ENCODE data around the gene FAM222A. TPM values are rescaled to one million over a fixed set of nuclear protein-coding genes. Genes with fewer than 3 reads are reported as not detected.

The FAM222A gene
- total and polyA plus RNA-seq, 2 of the 4 experiments (the other 2 are of a cell fraction) = under 0.01 to 0.32 TPM

- Histone ChIP-seq H3K14ac (replicated peaks; ENCODE audit: low read depth, low read length) (no peak overlapping the region), H3K4ac (ENCODE audit: low read depth, low read length) (no peak overlapping the region), H3K4me1 (ENCODE audit: control insufficient read depth, insufficient read depth, low read length) (no peaks in the 10 kb centered on the region), H4K8ac (ENCODE audit: low read depth in 2 of 2, low read length in 2 of 2) (no peak overlapping the region), H2AK5ac (ENCODE audit: low read depth, low read length) (no peak overlapping the region), H3K27ac (ENCODE audit: insufficient read depth, low read length) (no peak overlapping the region), H3K9me1 (ENCODE audit: insufficient read depth, low read length) (no peaks in the 10 kb centered on the region), H2AK9ac (replicated peaks; ENCODE audit: low read depth, low read length, poor library complexity) (no peak overlapping the region), H3K36me3 (ENCODE audit: control insufficient read depth, insufficient read depth, low read length) (no peaks in the 10 kb centered on the region), H2BK120ac (ENCODE audit: low read depth, low read length) (no peak overlapping the region), H4K91ac (ENCODE audit: insufficient read depth, low read depth, low read length) (no peak overlapping the region), H3K79me1 (ENCODE audit: low read depth in 1 of 2, low read length in 2 of 2) (no peaks in the 10 kb centered on the region), H2BK20ac (ENCODE audit: low read depth, low read length) (no peak overlapping the region), H4K5ac (ENCODE audit: low read depth, low read length) (no peak overlapping the region), H3K4me2 (ENCODE audit: low read depth, low read length) (no peak overlapping the region), H3K9me3 (ENCODE audit: control insufficient read depth, insufficient read depth, low read length) (no peaks in the 10 kb centered on the region), H2BK15ac (ENCODE audit: low read depth, low read length) (no peak overlapping the region), H4K20me1 (ENCODE audit: insufficient read depth, low read length) (no peaks in the 10 kb centered on the region), H3K27me3 (ENCODE audit: control insufficient read depth, insufficient read depth, low read length) (peaks cover 18% of the 10 kb centered on the region), H2AFZ (replicated peaks; ENCODE audit: low read length, poor library complexity) (no peak overlapping the region), H3K4me3 (ENCODE audit: insufficient read depth, low read depth, low read length) (no peak overlapping the region), H3K9ac (ENCODE audit: low read depth, low read length) (no peak overlapping the region), H3K56ac (ENCODE audit: extremely low read depth, insufficient read depth, low read length) (no peak overlapping the region), H2BK5ac (ENCODE audit: low read depth, low read length, poor library complexity, severe bottlenecking) (no peak overlapping the region), H3K18ac (ENCODE audit: low read depth, low read length) (no peak overlapping the region), H3K23ac (ENCODE audit: low read depth, low read length) (no peak overlapping the region)
- dilution Hi-C loops (cut with HindIII; ENCODE audit: low sequenced_read_pairs, unreplicated experiment) (no loop called here), in situ Hi-C loops (cut with MboI; ENCODE audit: low sequenced_read_pairs) (no loop called here), intact Hi-C loops (cut with micrococcal nuclease) (no loop called here)
- ChIA-PET CTCF (interaction anchor here (0.6 kb wide), 1 partner anchor 194 kb away, joined by 5 read pairs; no protein-coding TSS in a partner anchor), POLR2A (ENCODE audit: unreplicated experiment) (no interaction called here)
- DNase-seq (no peak), ATAC-seq (ENCODE audit: low read depth) (peak; percentile 29; the same call in 1 of the 2 replicates)
- no peak for TF ChIP-seq MAFK (IDR thresholded peaks at IDR 0.05; ENCODE audit: low read depth, low read length)
- no peak for TF ChIP-seq NFE2L2 (IDR thresholded peaks at IDR 0.05; ENCODE audit: low read depth, low read length)
- no peak for TF ChIP-seq ELK1 (IDR thresholded peaks at IDR 0.05; ENCODE audit: borderline replicate concordance, low read depth, low read length)
- TF ChIP-seq FOS (IDR thresholded peaks at IDR 0.05; ENCODE audit: low read depth, low read length) = no peak
- no peak for TF ChIP-seq POLR2A (IDR thresholded peaks at IDR 0.05; ENCODE audit: low read depth, low read length)
- TF ChIP-seq RAD21 (IDR thresholded peaks at IDR 0.05; ENCODE audit: low read length) = no peak
- TF ChIP-seq CTCF (conservative IDR thresholded peaks at IDR 0.05; ENCODE audit: low read depth, low read length) = no peak
- no peak for TF ChIP-seq CEBPB (IDR thresholded peaks at IDR 0.05; ENCODE audit: low read depth, low read length)
- BruUV-seq (replicated peaks) = no TSS peak
- WGBS, 2 experiments (ENCODE audit: extremely low coverage in 2 of 2, insufficient read length in 1 of 2) = no CpG with 5 or more reads among the region's 6 CpGs
These were observed 17.6 kb upstream of the FAM222A start for GRCh38 chr12:109695961-109696461.
